Loucy (cell line): ENCODE data around the gene CDK19.

Source experiments
- H2AFZ ChIP-seq: fragments of 200-600 bp; sonication (generic); 2 replicates; pipeline ENCODE4 v1.6.0; 2016; ENCODE audit warnings: antibody characterized with exemption, mild to moderate bottlenecking, low read length, moderate library complexity
- H3F3A ChIP-seq: fragments of 200-600 bp; 2 replicates; pipeline ENCODE4 v1.6.0; 2016; ENCODE audit warnings: antibody characterized with exemption, low read depth, mild to moderate bottlenecking
- H3K27me3 ChIP-seq: fragments of 200-600 bp; sonication (generic); 2 replicates; pipeline ENCODE4 v1.6.1; 2014; ENCODE audit warnings: low read length, mild to moderate bottlenecking; ENCODE audit not compliant: insufficient read depth, poor library complexity, severe bottlenecking
- H3K36me3 ChIP-seq: fragments of 200-600 bp; sonication (generic); 2 replicates; pipeline ENCODE4 v1.6.1; 2016; ENCODE audit warnings: low read length; ENCODE audit not compliant: insufficient read depth
- H3K4me1 ChIP-seq: fragments of 200-600 bp; sonication (generic); 2 replicates; pipeline ENCODE4 v1.5.1; 2014; ENCODE audit warnings: low read length, mild to moderate bottlenecking; ENCODE audit not compliant: insufficient read depth, poor library complexity, severe bottlenecking
- H3K4me2 ChIP-seq: fragments of 200-600 bp; sonication (generic); 2 replicates; pipeline ENCODE4 v1.6.0; 2014; ENCODE audit warnings: antibody characterized with exemption, low read length, low read depth, mild to moderate bottlenecking; ENCODE audit not compliant: poor library complexity, severe bottlenecking
- H3K4me3 ChIP-seq: fragments of 200-600 bp; sonication (generic); 2 replicates; pipeline ENCODE4 v1.5.1; 2014; ENCODE audit warnings: low read length, mild to moderate bottlenecking, mixed read lengths; ENCODE audit not compliant: poor library complexity, severe bottlenecking
- H3K79me2 ChIP-seq: fragments of 200-600 bp; sonication (generic); 2 replicates; pipeline ENCODE4 v1.6.1; 2014; ENCODE audit warnings: low read length; ENCODE audit not compliant: insufficient read depth
- H3K9ac ChIP-seq: fragments of 200-600 bp; sonication (generic); 2 replicates; pipeline ENCODE4 v1.6.0; 2014; ENCODE audit warnings: mild to moderate bottlenecking, low read depth, low read length, moderate library complexity; ENCODE audit not compliant: poor library complexity, severe bottlenecking
- H3K9me2 ChIP-seq: fragments of 200-600 bp; sonication (generic); replicated peaks from 2 replicates; pipeline ENCODE4 v1.6.1; 2016; ENCODE audit warnings: low read depth, low read length, mixed read lengths
- H3K9me3 ChIP-seq: fragments of 200-600 bp; sonication (generic); 2 replicates; pipeline ENCODE4 v1.6.1; 2014; ENCODE audit warnings: mild to moderate bottlenecking, antibody characterized with exemption, low read length, low read depth; ENCODE audit not compliant: insufficient read depth
- H4K20me1 ChIP-seq: fragments of 200-600 bp; sonication (generic); 2 replicates; pipeline ENCODE4 v1.6.0; 2014; ENCODE audit warnings: antibody characterized with exemption, low read length, mild to moderate bottlenecking; ENCODE audit not compliant: insufficient read depth, poor library complexity, severe bottlenecking
- EZH2phosphoT487 ChIP-seq: fragments of 200-600 bp; IDR thresholded peaks from 2 replicates; pipeline ENCODE4 v1.6.1; 2018; ENCODE audit warnings: antibody characterized with exemption, mild to moderate bottlenecking, moderate library complexity, borderline replicate concordance
- TF ChIP-seq, protein P1 (sequence below): fragments of 200-600 bp; sonication (generic); conservative IDR thresholded peaks from 2 replicates; pipeline ENCODE4 v1.5.1; 2014; ENCODE audit warnings: mild to moderate bottlenecking, antibody characterized with exemption, low read length

The CDK19 gene

DNA sequence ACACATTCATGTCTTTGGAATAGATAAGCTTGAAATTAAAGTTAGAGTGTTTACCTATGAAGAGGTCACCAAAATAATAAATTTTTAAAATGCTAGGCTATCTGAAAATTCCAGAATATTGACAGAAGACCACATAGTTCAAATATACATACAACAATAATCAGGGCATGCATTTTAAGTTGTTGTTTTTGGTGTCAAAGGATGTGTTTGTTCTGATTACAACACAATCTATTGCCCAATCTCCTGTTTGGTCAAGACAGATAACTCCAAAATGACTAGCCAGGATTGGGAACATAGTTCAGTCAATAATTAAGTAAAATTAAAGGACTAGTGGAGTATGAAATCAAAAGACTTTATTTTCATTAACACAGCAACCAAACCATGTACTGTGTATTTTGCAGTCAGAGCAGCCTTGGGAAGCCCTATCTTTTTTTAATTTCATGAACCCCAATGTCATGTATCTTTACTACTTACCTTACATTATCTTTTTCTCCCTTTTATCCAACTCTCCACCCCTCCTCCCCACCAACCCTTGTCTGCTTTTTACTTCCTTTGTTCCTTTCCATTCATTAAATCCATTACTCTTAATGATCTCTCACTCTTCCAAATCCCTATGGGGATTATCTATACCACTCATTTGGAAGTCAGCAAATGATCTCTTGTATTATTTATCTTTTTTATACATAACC is 111.2 kb downstream of the CDK19 start:
- H3K27me3 ChIP-seq, result no peaks in the 10 kb centered on the region
- peaks cover 20% of the 10 kb centered on the region; the same call in 1 of the 2 replicates for H3K79me2 ChIP-seq
- TF ChIP-seq EZH2phosphoT487, result no peak
- TF ChIP-seq, protein P1, sequence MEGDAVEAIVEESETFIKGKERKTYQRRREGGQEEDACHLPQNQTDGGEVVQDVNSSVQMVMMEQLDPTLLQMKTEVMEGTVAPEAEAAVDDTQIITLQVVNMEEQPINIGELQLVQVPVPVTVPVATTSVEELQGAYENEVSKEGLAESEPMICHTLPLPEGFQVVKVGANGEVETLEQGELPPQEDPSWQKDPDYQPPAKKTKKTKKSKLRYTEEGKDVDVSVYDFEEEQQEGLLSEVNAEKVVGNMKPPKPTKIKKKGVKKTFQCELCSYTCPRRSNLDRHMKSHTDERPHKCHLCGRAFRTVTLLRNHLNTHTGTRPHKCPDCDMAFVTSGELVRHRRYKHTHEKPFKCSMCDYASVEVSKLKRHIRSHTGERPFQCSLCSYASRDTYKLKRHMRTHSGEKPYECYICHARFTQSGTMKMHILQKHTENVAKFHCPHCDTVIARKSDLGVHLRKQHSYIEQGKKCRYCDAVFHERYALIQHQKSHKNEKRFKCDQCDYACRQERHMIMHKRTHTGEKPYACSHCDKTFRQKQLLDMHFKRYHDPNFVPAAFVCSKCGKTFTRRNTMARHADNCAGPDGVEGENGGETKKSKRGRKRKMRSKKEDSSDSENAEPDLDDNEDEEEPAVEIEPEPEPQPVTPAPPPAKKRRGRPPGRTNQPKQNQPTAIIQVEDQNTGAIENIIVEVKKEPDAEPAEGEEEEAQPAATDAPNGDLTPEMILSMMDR, result no peak
- H3K4me2 ChIP-seq, result no peak overlapping the region
- no peaks in the 10 kb centered on the region; the same call in 1 of the 2 replicates for H3K36me3 ChIP-seq
- H3K4me3 ChIP-seq, result no peak overlapping the region
- H3K9ac ChIP-seq, result no peak overlapping the region
- peaks cover 3% of the 10 kb centered on the region for H4K20me1 ChIP-seq
- H3K9me3 ChIP-seq, result no peaks in the 10 kb centered on the region
- H3K9me2 ChIP-seq, result no peaks in the 10 kb centered on the region
- H2AFZ ChIP-seq, result no peak overlapping the region
- no peaks in the 10 kb centered on the region for H3F3A ChIP-seq
- H3K4me1 ChIP-seq, result no peaks in the 10 kb centered on the region

DNA sequence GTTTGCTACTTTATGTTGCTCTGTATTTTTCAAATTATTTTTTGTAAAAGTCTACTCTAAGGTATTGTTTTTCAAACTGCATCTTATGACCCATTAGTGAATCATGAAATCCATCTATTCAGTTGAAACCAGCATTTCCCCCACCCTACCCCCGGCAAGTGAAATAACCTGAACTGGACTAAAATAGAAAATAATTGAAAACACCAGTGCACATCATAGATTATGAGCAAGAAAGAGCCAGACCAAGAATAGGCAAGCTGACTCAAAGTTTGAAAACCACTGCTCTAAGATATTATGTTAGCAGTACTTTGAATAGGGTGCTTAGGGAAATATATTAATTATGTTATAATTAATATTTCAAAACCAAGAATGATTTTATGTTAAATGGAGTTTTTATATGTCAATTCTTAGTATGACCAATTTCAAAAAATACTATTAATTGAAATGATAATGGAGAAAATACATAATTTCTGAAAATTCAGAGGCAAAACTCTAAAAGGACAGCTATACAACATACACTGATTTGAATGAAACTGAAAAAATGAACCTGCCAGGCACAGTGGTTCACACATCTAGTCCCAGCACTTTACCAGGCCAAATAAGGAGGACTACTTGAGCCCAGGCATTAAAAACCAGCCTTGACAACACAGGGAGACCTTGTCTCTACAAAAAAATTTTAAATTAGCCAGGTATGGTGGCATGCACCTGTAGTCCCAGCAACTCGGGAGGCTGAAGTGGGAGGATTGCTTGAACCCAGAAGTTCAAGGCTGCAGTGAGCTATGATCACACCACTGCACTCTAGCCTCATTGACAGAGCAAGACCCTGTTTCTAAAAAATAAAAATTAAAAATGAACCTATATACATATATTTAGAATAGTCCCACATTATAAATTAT is 112.0 kb downstream of the CDK19 start:
- no peak overlapping the region for H3K4me2 ChIP-seq
- TF ChIP-seq, protein P1, result no peak
- no peak for TF ChIP-seq EZH2phosphoT487
- no peaks in the 10 kb centered on the region for H3K9me2 ChIP-seq
- H3K4me1 ChIP-seq, result no peaks in the 10 kb centered on the region
- H4K20me1 ChIP-seq, result peaks cover 3% of the 10 kb centered on the region
- H3K4me3 ChIP-seq, result no peak overlapping the region
- H2AFZ ChIP-seq, result no peak overlapping the region
- no peaks in the 10 kb centered on the region for H3F3A ChIP-seq
- no peak overlapping the region for H3K9ac ChIP-seq
- H3K27me3 ChIP-seq, result no peaks in the 10 kb centered on the region
- H3K79me2 ChIP-seq, result peaks cover 20% of the 10 kb centered on the region; the same call in 1 of the 2 replicates
- no peaks in the 10 kb centered on the region for H3K9me3 ChIP-seq
- H3K36me3 ChIP-seq, result no peaks in the 10 kb centered on the region; the same call in 1 of the 2 replicates

DNA sequence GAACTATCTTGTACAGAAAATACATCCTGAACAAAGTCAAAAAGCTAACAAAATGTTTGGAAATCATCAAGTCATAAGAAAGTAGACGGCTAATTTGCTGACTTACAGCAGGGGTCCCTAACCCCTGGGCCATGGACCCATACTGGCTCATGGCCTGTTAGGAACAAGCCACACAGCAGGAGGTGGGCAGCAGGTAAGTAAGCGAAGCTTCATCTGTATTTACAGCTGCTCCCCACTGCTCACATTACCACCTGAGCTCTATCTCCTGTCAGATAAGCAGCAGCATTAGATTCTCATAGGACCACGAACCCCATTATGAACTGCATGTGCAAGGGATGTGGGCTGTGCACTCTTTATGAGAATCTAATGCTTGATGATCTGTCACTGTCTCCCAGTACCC is 115.5 kb downstream of the CDK19 start:
- H3F3A ChIP-seq, result no peaks in the 10 kb centered on the region
- no peak overlapping the region for H3K9ac ChIP-seq
- no peaks in the 10 kb centered on the region for H3K9me2 ChIP-seq
- no peaks in the 10 kb centered on the region for H3K9me3 ChIP-seq
- peaks cover 4% of the 10 kb centered on the region; the same call in 1 of the 2 replicates for H3K36me3 ChIP-seq
- H3K4me1 ChIP-seq, result no peaks in the 10 kb centered on the region
- no peak overlapping the region for H3K4me2 ChIP-seq
- H3K4me3 ChIP-seq, result no peak overlapping the region
- H3K27me3 ChIP-seq, result no peaks in the 10 kb centered on the region
- H3K79me2 ChIP-seq, result peaks cover 42% of the 10 kb centered on the region; the same call in 1 of the 2 replicates
- no peak for TF ChIP-seq EZH2phosphoT487
- TF ChIP-seq, protein P1, result no peak
- H4K20me1 ChIP-seq, result peaks cover 3% of the 10 kb centered on the region
- H2AFZ ChIP-seq, result no peak overlapping the region
